Suprapubic skin (tissue), 4 donors: ENCODE measurements around the gene SCN5A.
A peak's percentile ranks its signal among the peaks of the same experiment; 100 is the strongest.

ENCODE experiments used
- EP300 ChIP-seq: sonication (generic); formaldehyde crosslinking; IDR thresholded peaks from one replicate; pipeline ENCODE4 v1.6.1; 2017; ENCODE audit warnings: antibody characterized with exemption
- POLR2A ChIP-seq, 2 donors: fragments of 450-650 bp; IDR thresholded peaks; one replicate each; pipeline ENCODE4 v1.6.1; 2017; ENCODE audit warnings: antibody characterized with exemption in 2 of 2, mild to moderate bottlenecking in 2 of 2, moderate library complexity in 2 of 2
- POLR2AphosphoS5 ChIP-seq, 3 donors: sonication (generic); formaldehyde crosslinking; IDR thresholded peaks; one replicate each; pipeline ENCODE4 v1.6.1; 2017; ENCODE audit warnings: antibody characterized with exemption in 3 of 3
- TF ChIP-seq, protein P1 (sequence below), 2 donors: fragments of 200-600 bp in 1 of 2; fragments of 450-650 bp in 1 of 2; sonication (generic) in 1 of 2; IDR thresholded peaks; one replicate each; pipeline ENCODE4 v1.5.1; 2016 to 2019; ENCODE audit warnings: antibody characterized with exemption in 2 of 2, mild to moderate bottlenecking in 1 of 2, moderate library complexity in 1 of 2

DNA sequence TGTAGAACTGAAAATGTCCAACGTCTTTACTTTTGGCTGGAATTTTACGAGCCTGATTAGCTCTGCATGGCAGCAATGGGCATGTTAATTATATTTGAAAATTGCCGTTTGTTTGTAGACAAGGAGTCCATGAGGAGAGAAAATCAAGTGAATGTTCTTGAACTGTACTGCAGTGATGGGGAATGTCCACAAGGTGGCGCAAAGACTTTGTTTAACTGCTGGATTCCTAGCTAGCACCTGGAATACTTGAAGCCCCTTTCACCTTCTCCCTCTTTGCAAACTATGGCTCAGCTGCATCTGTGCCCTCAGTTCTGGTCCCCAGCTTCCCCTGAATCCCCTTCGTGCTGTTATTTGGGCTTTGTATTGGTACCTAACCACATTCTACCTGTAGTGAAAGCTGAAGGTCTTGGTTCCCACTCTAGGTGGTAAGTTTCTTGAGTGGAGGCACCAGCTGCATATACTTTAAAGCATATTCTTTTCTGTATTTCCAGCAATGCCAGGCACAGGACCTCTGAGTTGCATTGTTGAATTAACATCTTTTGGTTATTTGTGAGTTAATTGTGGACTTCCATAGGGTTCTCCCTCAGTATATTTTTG is 128.0 kb downstream of the SCN5A start:
- TF ChIP-seq, protein P1, sequence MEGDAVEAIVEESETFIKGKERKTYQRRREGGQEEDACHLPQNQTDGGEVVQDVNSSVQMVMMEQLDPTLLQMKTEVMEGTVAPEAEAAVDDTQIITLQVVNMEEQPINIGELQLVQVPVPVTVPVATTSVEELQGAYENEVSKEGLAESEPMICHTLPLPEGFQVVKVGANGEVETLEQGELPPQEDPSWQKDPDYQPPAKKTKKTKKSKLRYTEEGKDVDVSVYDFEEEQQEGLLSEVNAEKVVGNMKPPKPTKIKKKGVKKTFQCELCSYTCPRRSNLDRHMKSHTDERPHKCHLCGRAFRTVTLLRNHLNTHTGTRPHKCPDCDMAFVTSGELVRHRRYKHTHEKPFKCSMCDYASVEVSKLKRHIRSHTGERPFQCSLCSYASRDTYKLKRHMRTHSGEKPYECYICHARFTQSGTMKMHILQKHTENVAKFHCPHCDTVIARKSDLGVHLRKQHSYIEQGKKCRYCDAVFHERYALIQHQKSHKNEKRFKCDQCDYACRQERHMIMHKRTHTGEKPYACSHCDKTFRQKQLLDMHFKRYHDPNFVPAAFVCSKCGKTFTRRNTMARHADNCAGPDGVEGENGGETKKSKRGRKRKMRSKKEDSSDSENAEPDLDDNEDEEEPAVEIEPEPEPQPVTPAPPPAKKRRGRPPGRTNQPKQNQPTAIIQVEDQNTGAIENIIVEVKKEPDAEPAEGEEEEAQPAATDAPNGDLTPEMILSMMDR (IDR thresholded peaks at IDR 0.05), result peak; percentile 84 to 87
- TF ChIP-seq POLR2A (IDR thresholded peaks at IDR 0.05) (no peak), POLR2AphosphoS5 (IDR thresholded peaks at IDR 0.05) (no peak), EP300 (no peak)
